Stimulated activated CD8-positive, alpha-beta memory T cell treated with anti-CD3 and anti-CD28 coated beads, Interleukin-7, amount 100 ng/mL, for 48 hours (primary cell): ENCODE data around the gene EGFL7.
"Not testable (repeated sequence)": the region's sequence is repeated elsewhere in the genome, so short reads cannot be mapped to it uniquely, and the experiment has no call there.

Experiments
- DNase-seq, 2 donors: peaks; one replicate each; pipeline ENCODE4 v3.0.0-alpha.2; 2020; ENCODE audit warnings: low read depth in 1 of 2; ENCODE audit errors: extremely low read depth in 1 of 2

Gene EGFL7

GRCh38 chr9:136624184-136624951, 38.3 kb upstream of the EGFL7 start:
- DNase-seq: no peak

- DNase-seq: no peak
These were observed 37.3 kb upstream of the EGFL7 start for GRCh38 chr9:136625101-136626065.

GRCh38 chr9:136626066-136626725, 36.5 kb upstream of the EGFL7 start:
- DNase-seq: no peak

GRCh38 chr9:136626740-136627642, 35.7 kb upstream of the EGFL7 start:
- DNase-seq: no peak

GRCh38 chr9:136627703-136628102, 35.0 kb upstream of the EGFL7 start:
- DNase-seq: no peak

GRCh38 chr9:136628268-136628667, 34.4 kb upstream of the EGFL7 start:
- no peak for DNase-seq

GRCh38 chr9:136629001-136629878, 33.5 kb upstream of the EGFL7 start:
- no peak for DNase-seq

- peak; percentile 30 to 48 for DNase-seq
These were observed 32.6 kb upstream of the EGFL7 start for GRCh38 chr9:136629879-136630661.

- no peak for DNase-seq
These were observed 32.1 kb upstream of the EGFL7 start for GRCh38 chr9:136630662-136630992.

GRCh38 chr9:136631038-136632000, 31.4 kb upstream of the EGFL7 start:
- peak; percentile 43 to 57 for DNase-seq

- not testable (repeated sequence) for DNase-seq
These were observed 30.6 kb upstream of the EGFL7 start for GRCh38 chr9:136632072-136632471.

- DNase-seq: not testable (repeated sequence)
These were observed 30.1 kb upstream of the EGFL7 start for GRCh38 chr9:136632491-136633106.

- no peak for DNase-seq
These were observed 27.8 kb upstream of the EGFL7 start for GRCh38 chr9:136634904-136635303.

GRCh38 chr9:136640171-136641111, 22.3 kb upstream of the EGFL7 start:
- no peak for DNase-seq

- no peak for DNase-seq
These were observed 20.2 kb upstream of the EGFL7 start for GRCh38 chr9:136642439-136642921.
